Natural killer cell treated with Interleukin-12 subunit alpha and Interleukin-12 subunit beta and Interleukin-15 and Interleukin-18, amount 100 ng/mL, for 72 hours (primary cell): ENCODE results near the gene STIM2. TPM values are rescaled to one million over a fixed set of nuclear protein-coding genes. Genes with fewer than 3 reads are reported as not detected.
"Not testable (repeated sequence)": the region's sequence is repeated elsewhere in the genome, so short reads cannot be mapped to it uniquely, and the experiment has no call there.

Source experiments
- ATAC-seq, 2 donors: fragments of 150-1000 bp; cut with Tn5 transposase in 1 of 2; sonication (Bioruptor Pico), chemical (Tn5 transposase) in 1 of 2; 2 replicates each; pipeline ENCODE4 v1.10.0; 2021
- DNase-seq: peaks from one replicate; pipeline ENCODE4 v3.0.0; 2022; ENCODE audit warnings: low spot score
- H3K27ac Mint-ChIP-seq, 2 donors: 1 replicate in 1 of 2; 2 replicates in 1 of 2; pipeline ENCODE4 v1.8.0; 2022; ENCODE audit warnings: mixed read lengths in 2 of 2, mild to moderate bottlenecking in 1 of 2, moderate library complexity in 1 of 2
- H3K27me3 Mint-ChIP-seq, 2 donors: 1 replicate in 1 of 2; 2 replicates in 1 of 2; pipeline ENCODE4 v1.8.0; 2022; ENCODE audit warnings: mixed read lengths in 2 of 2
- H3K36me3 Mint-ChIP-seq: one replicate; pipeline ENCODE4 v1.8.0; 2022; ENCODE audit warnings: mixed read lengths
- H3K4me1 Mint-ChIP-seq, 2 donors: 1 replicate in 1 of 2; 2 replicates in 1 of 2; pipeline ENCODE4 v1.8.0; 2022; ENCODE audit warnings: low read depth in 2 of 2, mixed read lengths in 2 of 2, mild to moderate bottlenecking in 1 of 2
- H3K4me3 Mint-ChIP-seq: one replicate; pipeline ENCODE4 v1.8.0; 2022; ENCODE audit warnings: mixed read lengths
- H3K9me3 Mint-ChIP-seq: 2 replicates; pipeline ENCODE4 v1.8.0; 2022; ENCODE audit warnings: mixed read lengths
- total RNA-seq, 2 donors: library from RNA; stranded (reverse); gene quantifications; one replicate each; pipeline ENCODE4 v1.2.3, GENCODE V29; 2022

STIM2 gene
- total RNA-seq, 2 donors from 2014 or later: 55.5 to 57.9 TPM

DNA sequence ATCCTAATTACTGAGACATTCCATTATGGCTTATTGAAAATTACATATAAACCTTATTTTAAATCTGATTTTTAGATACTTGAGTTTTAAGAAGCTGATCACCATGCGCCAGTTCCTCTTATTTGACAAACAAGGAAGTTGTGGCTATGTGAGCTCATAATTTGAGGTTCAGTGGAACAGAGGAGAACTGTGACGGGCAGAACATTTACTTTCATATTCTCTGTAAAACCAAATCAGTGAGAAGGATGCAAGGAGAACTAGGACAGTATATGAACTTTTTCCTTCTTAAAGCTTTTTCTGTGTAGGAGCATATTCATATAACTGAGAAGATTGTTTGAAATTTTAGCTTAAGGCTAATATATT lies 25.3 kb downstream of the STIM2 start:
- H3K36me3 Mint-ChIP-seq: no peaks in the 10 kb centered on the region
- peak overlapping the region; percentile 86 for H3K4me3 Mint-ChIP-seq
- peak overlapping the region; percentile 90 to 94 for H3K27ac Mint-ChIP-seq
- ATAC-seq (peak; percentile 70 to 80), DNase-seq (peak; percentile 63)
- H3K4me1 Mint-ChIP-seq: peaks cover 46 to 67% of the 10 kb centered on the region in 2 donors
- H3K27me3 Mint-ChIP-seq: no peaks in the 10 kb centered on the region
- H3K9me3 Mint-ChIP-seq: peaks cover 6% of the 10 kb centered on the region

GRCh38 chr4:26887143-26887542 lies 26.5 kb downstream of the STIM2 start:
- Mint-ChIP-seq H3K9me3 (peaks cover 6% of the 10 kb centered on the region), H3K4me3 (peak overlapping the region; percentile 86), H3K27ac (peak overlapping the region; percentile 90 to 94), H3K27me3 (no peaks in the 10 kb centered on the region), H3K36me3 (peaks cover 4% of the 10 kb centered on the region), H3K4me1 (peaks cover 51 to 62% of the 10 kb centered on the region in 2 donors)
- no peak for ATAC-seq
- DNase-seq: no peak

DNA sequence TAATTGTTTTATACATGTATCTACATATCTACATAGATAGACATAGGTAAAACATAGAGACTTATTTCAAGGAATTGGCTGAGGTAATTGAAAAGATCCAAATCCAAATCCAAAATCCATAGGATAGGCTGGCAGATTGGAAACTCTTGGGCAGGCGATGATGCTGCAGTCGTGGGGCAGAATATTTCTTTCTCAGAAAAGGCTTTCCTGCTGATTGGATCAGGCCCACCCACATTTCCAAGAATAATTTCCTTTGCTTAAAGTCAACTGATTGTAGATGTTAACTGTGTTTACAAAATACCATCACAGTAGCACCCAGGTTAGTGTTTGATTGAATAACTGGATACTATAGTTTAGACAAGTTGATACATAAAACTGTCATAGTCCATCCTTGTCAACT lies 27.2 kb downstream of the STIM2 start:
- H3K4me1 Mint-ChIP-seq: peaks cover 53 to 62% of the 10 kb centered on the region in 2 donors
- peaks cover 9% of the 10 kb centered on the region for H3K36me3 Mint-ChIP-seq
- no peak for ATAC-seq
- no peak overlapping the region for H3K4me3 Mint-ChIP-seq
- peak overlapping the region; percentile 90 to 94 for H3K27ac Mint-ChIP-seq
- DNase-seq: no peak
- H3K27me3 Mint-ChIP-seq: no peaks in the 10 kb centered on the region
- H3K9me3 Mint-ChIP-seq: peaks cover 6% of the 10 kb centered on the region

DNA sequence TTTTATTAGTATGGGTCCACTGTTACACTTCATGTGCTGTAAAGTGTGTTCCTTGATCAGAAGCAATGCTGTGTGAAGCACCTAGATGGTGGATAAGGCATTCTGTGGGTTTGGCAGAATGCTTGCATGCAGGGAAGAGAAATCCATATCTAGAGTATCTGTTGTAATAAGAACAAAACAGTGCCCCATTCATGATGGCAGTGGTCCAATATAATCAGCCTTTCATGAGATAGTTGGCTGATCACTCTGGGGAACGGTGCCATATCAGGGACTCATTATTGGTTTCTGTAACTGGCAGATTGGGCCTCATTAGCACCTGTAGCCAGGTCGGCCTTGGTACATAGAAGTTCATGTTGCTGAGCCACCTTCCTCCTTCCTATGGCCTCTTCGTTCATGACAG lies 28.7 kb downstream of the STIM2 start:
- Mint-ChIP-seq H3K4me1 (peaks cover 55 to 64% of the 10 kb centered on the region in 2 donors), H3K36me3 (peaks cover 9% of the 10 kb centered on the region), H3K27me3 (no peaks in the 10 kb centered on the region), H3K27ac (no peak overlapping the region), H3K9me3 (peaks cover 6% of the 10 kb centered on the region), H3K4me3 (no peak overlapping the region)
- DNase-seq: no peak
- no peak for ATAC-seq

GRCh38 chr4:26891054-26891453 lies 30.4 kb downstream of the STIM2 start:
- Mint-ChIP-seq H3K27me3 (no peaks in the 10 kb centered on the region), H3K36me3 (peaks cover 9% of the 10 kb centered on the region), H3K27ac (peak overlapping the region in 1 of 2 donors; percentile 22), H3K4me1 (peaks cover 51 to 56% of the 10 kb centered on the region in 2 donors), H3K9me3 (peaks cover 6% of the 10 kb centered on the region), H3K4me3 (no peak overlapping the region)
- no peak for ATAC-seq
- no peak for DNase-seq

DNA sequence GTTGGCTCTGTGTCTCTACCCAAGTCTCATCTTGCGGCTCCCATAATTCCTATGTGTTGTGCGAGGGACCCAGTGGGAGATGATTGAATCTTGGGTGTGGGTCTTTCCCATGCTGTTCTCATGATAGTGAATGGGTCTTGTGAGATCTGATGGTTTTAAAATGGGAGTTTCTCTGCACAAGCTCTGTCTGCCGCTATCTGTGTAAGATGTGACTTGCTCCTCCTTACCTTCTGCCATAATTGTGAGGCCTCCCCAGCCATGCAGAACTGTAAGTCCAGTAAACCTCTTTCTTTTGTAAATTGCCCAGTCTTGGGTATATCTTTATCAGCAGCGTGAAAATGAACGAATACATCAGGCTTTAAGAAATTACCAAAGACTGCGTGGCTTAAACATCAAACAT lies 31.2 kb downstream of the STIM2 start:
- no peak overlapping the region for H3K4me3 Mint-ChIP-seq
- DNase-seq (no peak), ATAC-seq (no peak)
- H3K36me3 Mint-ChIP-seq: peaks cover 17% of the 10 kb centered on the region
- peak overlapping the region; percentile 22 to 41 for H3K27ac Mint-ChIP-seq
- no peaks in the 10 kb centered on the region for H3K27me3 Mint-ChIP-seq
- peaks cover 10% of the 10 kb centered on the region for H3K9me3 Mint-ChIP-seq
- peaks cover 49 to 56% of the 10 kb centered on the region in 2 donors for H3K4me1 Mint-ChIP-seq

DNA sequence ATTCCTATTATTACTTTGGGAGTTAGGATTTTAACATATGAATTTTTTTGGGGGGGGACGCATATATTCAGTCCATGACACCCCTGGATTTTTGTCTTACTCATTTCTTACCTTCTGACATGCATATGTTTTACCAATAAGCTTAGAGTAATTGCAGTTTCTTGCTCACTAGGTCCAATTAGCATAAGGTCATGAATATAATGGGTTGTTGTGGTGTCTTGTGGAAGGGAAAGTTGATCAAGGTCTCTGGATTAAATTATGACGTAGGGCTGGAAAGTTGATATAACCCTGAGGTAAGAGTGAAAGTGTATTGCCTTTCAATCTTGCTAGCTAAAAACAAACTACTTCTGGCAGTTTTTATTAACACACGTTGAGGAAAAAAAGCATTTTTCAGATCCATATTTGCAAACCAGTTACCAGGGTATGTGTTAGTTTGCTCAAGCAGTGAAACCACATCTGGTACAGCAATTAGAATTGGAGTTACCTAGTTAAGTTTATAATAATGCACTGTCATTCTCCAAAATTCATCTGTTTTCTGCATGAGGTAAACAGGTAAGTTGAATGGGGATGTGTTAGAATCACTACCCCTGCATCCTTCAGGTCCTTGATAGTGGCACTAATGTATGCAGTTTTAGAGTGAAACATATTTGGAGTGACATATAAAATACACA lies 32.0 kb downstream of the STIM2 start:
- DNase-seq (no peak), ATAC-seq (peak in 1 of 2 donors; percentile 44)
- no peaks in the 10 kb centered on the region for H3K27me3 Mint-ChIP-seq
- peak overlapping the region; percentile 41 to 59 for H3K27ac Mint-ChIP-seq
- peaks cover 44 to 51% of the 10 kb centered on the region in 2 donors for H3K4me1 Mint-ChIP-seq
- H3K9me3 Mint-ChIP-seq: peaks cover 10% of the 10 kb centered on the region
- H3K4me3 Mint-ChIP-seq: peak overlapping the region; percentile 32
- H3K36me3 Mint-ChIP-seq: peaks cover 18% of the 10 kb centered on the region

DNA sequence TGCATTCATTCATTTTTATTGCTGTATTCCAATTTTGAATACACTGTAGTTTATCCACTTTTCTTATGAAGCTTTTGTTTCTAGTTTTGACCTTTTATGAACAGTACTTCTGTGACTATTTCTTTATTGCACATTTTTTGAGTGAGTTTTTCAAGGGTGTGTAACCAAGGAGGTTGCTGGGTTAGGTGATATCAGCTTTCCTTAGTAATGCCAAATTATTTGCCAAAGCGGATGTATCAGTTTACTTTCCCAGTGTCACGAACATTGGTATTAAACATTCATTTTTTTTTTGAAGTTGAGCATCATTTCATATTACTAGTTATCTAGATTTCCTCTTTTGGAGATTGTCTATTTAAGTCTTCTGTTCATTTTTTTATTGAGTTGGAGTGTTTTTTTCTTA lies 32.9 kb downstream of the STIM2 start:
- Mint-ChIP-seq H3K27me3 (no peaks in the 10 kb centered on the region), H3K36me3 (peaks cover 18% of the 10 kb centered on the region), H3K4me1 (peaks cover 49 to 54% of the 10 kb centered on the region in 2 donors), H3K4me3 (no peak overlapping the region), H3K9me3 (peaks cover 10% of the 10 kb centered on the region), H3K27ac (peak overlapping the region; percentile 41 to 59)
- ATAC-seq: no peak
- no peak for DNase-seq

GRCh38 chr4:26894881-26895280 lies 34.2 kb downstream of the STIM2 start:
- ATAC-seq, H3K4me3 Mint-ChIP-seq, H3K9me3 Mint-ChIP-seq, H3K27me3 Mint-ChIP-seq, DNase-seq: not testable (repeated sequence)
- H3K4me1 Mint-ChIP-seq: peaks cover 47 to 61% of the 10 kb centered on the region in 2 donors
- peak overlapping the region; percentile 13 to 59 for H3K27ac Mint-ChIP-seq
- peaks cover 18% of the 10 kb centered on the region for H3K36me3 Mint-ChIP-seq

DNA sequence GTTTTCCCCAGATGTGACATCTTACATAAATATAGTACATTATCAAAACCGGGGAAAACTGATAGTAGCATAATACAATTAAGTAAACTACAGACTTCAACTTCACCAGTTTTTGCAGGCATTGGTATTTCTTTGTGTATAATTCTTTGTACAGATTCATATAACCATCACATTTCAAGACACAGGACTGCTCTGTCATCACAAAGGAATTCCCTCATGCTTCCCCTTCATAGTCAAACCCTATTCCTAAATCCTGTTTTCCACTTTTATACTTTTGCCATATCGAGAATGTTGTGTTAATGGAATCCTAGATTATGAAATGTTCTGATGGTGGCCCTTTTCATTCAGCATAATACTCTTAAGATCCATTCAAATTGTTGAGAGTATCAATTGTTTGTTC lies 36.0 kb downstream of the STIM2 start:
- Mint-ChIP-seq H3K4me3 (no peak overlapping the region), H3K27me3 (no peaks in the 10 kb centered on the region), H3K4me1 (peaks cover 48 to 68% of the 10 kb centered on the region in 2 donors), H3K27ac (peak overlapping the region in 1 of 2 donors; percentile 66), H3K9me3 (peaks cover 4% of the 10 kb centered on the region), H3K36me3 (peaks cover 18% of the 10 kb centered on the region)
- DNase-seq (no peak), ATAC-seq (no peak)

DNA sequence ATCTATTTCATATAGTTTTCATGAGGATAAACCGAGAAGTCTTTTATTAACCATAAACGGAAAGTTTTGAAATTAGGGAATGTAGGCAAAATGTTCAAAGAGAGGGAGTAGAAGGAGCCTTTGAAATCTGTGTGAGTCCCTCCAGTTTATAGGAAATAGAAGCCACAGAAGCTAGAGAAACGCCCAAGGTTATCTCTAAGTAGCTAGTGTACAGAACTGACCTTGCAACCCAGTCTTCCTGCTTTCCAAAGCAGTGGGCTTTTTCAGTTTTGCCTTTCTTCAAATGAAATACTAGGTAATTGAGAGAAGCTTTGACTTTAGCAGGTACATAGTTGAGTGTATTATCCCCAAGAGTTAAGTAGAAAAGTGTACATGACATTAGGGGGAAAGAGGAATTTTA lies 39.4 kb downstream of the STIM2 start:
- peak overlapping the region; percentile 38 for H3K4me3 Mint-ChIP-seq
- H3K36me3 Mint-ChIP-seq: peaks cover 15% of the 10 kb centered on the region
- peaks cover 4% of the 10 kb centered on the region for H3K9me3 Mint-ChIP-seq
- no peaks in the 10 kb centered on the region for H3K27me3 Mint-ChIP-seq
- DNase-seq (no peak), ATAC-seq (peak in 1 of 2 donors; percentile 67)
- H3K27ac Mint-ChIP-seq: peak overlapping the region; percentile 52 to 87
- H3K4me1 Mint-ChIP-seq: peaks cover 44 to 71% of the 10 kb centered on the region in 2 donors

- Mint-ChIP-seq H3K4me3 (no peak overlapping the region), H3K36me3 (peaks cover 15% of the 10 kb centered on the region), H3K27me3 (no peaks in the 10 kb centered on the region), H3K4me1 (peaks cover 49 to 75% of the 10 kb centered on the region in 2 donors), H3K9me3 (peaks cover 4% of the 10 kb centered on the region), H3K27ac (peak overlapping the region in 1 of 2 donors; percentile 74)
- no peak for DNase-seq
- ATAC-seq: no peak
Measured at GRCh38 chr4:26900765-26901164, 40.1 kb downstream of the STIM2 start.

DNA sequence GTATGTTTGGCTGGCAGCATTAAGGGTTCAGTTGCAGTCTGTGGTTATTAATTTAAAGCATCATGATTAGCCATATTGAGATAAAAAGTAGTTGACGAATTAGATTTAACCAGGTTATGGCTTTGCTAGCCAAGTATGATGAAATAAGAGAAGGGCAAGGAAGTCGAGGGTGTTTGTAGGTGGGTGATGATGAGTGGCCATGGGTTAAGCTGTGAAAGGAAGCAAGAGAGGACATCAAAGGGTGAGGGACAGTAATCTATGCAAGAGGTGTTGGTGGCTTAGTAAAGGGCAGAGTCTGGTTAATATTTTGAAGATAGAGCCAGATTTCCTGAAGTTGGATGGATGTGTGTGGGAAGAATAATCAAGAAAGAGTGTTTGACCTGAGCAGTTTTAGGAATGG lies 44.5 kb downstream of the STIM2 start:
- peaks cover 33 to 69% of the 10 kb centered on the region in 2 donors for H3K4me1 Mint-ChIP-seq
- H3K27me3 Mint-ChIP-seq: no peaks in the 10 kb centered on the region
- peak; percentile 93 to 94 for ATAC-seq

GRCh38 chr4:26907731-26908599 lies 47.3 kb downstream of the STIM2 start:
- peaks cover 5% of the 10 kb centered on the region for H3K36me3 Mint-ChIP-seq
- peak overlapping the region; percentile 54 to 74 for H3K27ac Mint-ChIP-seq
- no peaks in the 10 kb centered on the region for H3K27me3 Mint-ChIP-seq
- DNase-seq (no peak), ATAC-seq (no peak)
- peaks cover 39 to 73% of the 10 kb centered on the region in 2 donors for H3K4me1 Mint-ChIP-seq
- H3K9me3 Mint-ChIP-seq: no peaks in the 10 kb centered on the region
- no peak overlapping the region for H3K4me3 Mint-ChIP-seq

More for the DNA sequence above, 44.5 kb downstream of the STIM2 start:
- peak; percentile 63 for DNase-seq
- Mint-ChIP-seq H3K27ac (peak overlapping the region; percentile 54 to 79), H3K9me3 (no peaks in the 10 kb centered on the region), H3K4me3 (peak overlapping the region; percentile 70), H3K36me3 (peaks cover 5% of the 10 kb centered on the region)
